ENCODE data around the gene CINP. TPM values are rescaled to one million over a fixed set of nuclear protein-coding genes. Genes with fewer than 3 reads are reported as not detected.

Gene CINP
- total RNA-seq, 2 experiments from 2014 or later: 47.8 to 52.2 TPM

GRCh38 chr14:102394717-102395375 lies 32.2 kb upstream of the CINP start:
- no peak for DNase-seq

GRCh38 chr14:102392506-102392905 lies 29.8 kb upstream of the CINP start:
- no peak overlapping the region for H3K27ac Mint-ChIP-seq
- POLR2A ChIA-PET: no interaction called here
- H3K4me3 Mint-ChIP-seq: no peak overlapping the region
- intact Hi-C loops (cut with micrococcal nuclease): no loop called here
- TF ChIP-seq CTCF (IDR thresholded peaks at IDR 0.05): no peak
- no peak for DNase-seq
- H3K9me3 Mint-ChIP-seq: peaks cover 2% of the 10 kb centered on the region
- H3K27me3 Mint-ChIP-seq: no peaks in the 10 kb centered on the region
- peaks cover 11% of the 10 kb centered on the region for H3K36me3 Mint-ChIP-seq (ENCODE audit: low read depth)
- ATAC-seq: no peak
- CTCF ChIA-PET: interaction anchor here (1.0 to 2.3 kb wide), 4 partner anchors 21 to 132 kb away, joined by 3 to 8 read pairs (median 4); no protein-coding TSS in a partner anchor
- H3K4me1 Mint-ChIP-seq (ENCODE audit: low read depth): peaks cover 14% of the 10 kb centered on the region

More at GRCh38 chr14:102394717-102395375, 32.2 kb upstream of the CINP start:
- peaks cover 8% of the 10 kb centered on the region for H3K9me3 Mint-ChIP-seq
- intact Hi-C loops (cut with micrococcal nuclease): no loop called here
- H3K27ac Mint-ChIP-seq: peak overlapping the region; percentile 84
- peaks cover 22% of the 10 kb centered on the region for H3K36me3 Mint-ChIP-seq (ENCODE audit: low read depth)
- TF ChIP-seq CTCF (IDR thresholded peaks at IDR 0.05): no peak
- CTCF ChIA-PET: interaction anchor here (0.6 to 1.4 kb wide), 5 partner anchors 28 to 996 kb away, joined by 3 to 4 read pairs (median 3); partner anchors contain the start of gene ANKRD9
- H3K4me3 Mint-ChIP-seq: peak overlapping the region; percentile 49
- ATAC-seq: peak; percentile 77
- peaks cover 14% of the 10 kb centered on the region for H3K4me1 Mint-ChIP-seq (ENCODE audit: low read depth)
- POLR2A ChIA-PET: interaction anchor here (1.0 kb wide), 1 partner anchor 32 kb away, joined by 3 read pairs; the partner anchor contains the start of genes CINP and TECPR2
- no peaks in the 10 kb centered on the region for H3K27me3 Mint-ChIP-seq

- Mint-ChIP-seq H3K4me3 (no peak overlapping the region), H3K27ac (no peak overlapping the region), H3K4me1 (ENCODE audit: low read depth) (peaks cover 10% of the 10 kb centered on the region), H3K9me3 (no peaks in the 10 kb centered on the region), H3K27me3 (no peaks in the 10 kb centered on the region), H3K36me3 (ENCODE audit: low read depth) (peaks cover 1% of the 10 kb centered on the region)
- ATAC-seq (no peak), DNase-seq (no peak)
- intact Hi-C loops (cut with micrococcal nuclease): no loop called here
- TF ChIP-seq CTCF (IDR thresholded peaks at IDR 0.05): no peak
- ChIA-PET CTCF (interaction anchor here (1.4 kb wide), 1 partner anchor 48 kb away, joined by 6 read pairs; no protein-coding TSS in a partner anchor), POLR2A (no interaction called here)
Observed at GRCh38 chr14:102390064-102390855, 27.6 kb upstream of the CINP start.

- H3K36me3 Mint-ChIP-seq (ENCODE audit: low read depth): peaks cover 1% of the 10 kb centered on the region
- ChIA-PET CTCF (interaction anchor here (1.0 to 1.4 kb wide), 2 partner anchors 49 to 206 kb away, joined by 3 to 6 read pairs; no protein-coding TSS in a partner anchor), POLR2A (no interaction called here)
- DNase-seq (no peak), ATAC-seq (no peak)
- intact Hi-C loops (cut with micrococcal nuclease): no loop called here
- H3K4me1 Mint-ChIP-seq (ENCODE audit: low read depth): peaks cover 5% of the 10 kb centered on the region
- no peak overlapping the region for H3K27ac Mint-ChIP-seq
- H3K9me3 Mint-ChIP-seq: no peaks in the 10 kb centered on the region
- no peaks in the 10 kb centered on the region for H3K27me3 Mint-ChIP-seq
- no peak for TF ChIP-seq CTCF (IDR thresholded peaks at IDR 0.05)
- no peak overlapping the region for H3K4me3 Mint-ChIP-seq
Observed at GRCh38 chr14:102389246-102389645, 26.6 kb upstream of the CINP start.

GRCh38 chr14:102387086-102387485 lies 24.4 kb upstream of the CINP start:
- DNase-seq (no peak), ATAC-seq (no peak)
- POLR2A ChIA-PET: no interaction called here
- intact Hi-C loops (cut with micrococcal nuclease): no loop called here
- H3K36me3 Mint-ChIP-seq (ENCODE audit: low read depth): no peaks in the 10 kb centered on the region
- CTCF ChIA-PET: no interaction called here
- TF ChIP-seq CTCF (IDR thresholded peaks at IDR 0.05): no peak
- no peaks in the 10 kb centered on the region for H3K9me3 Mint-ChIP-seq
- H3K4me1 Mint-ChIP-seq (ENCODE audit: low read depth): no peaks in the 10 kb centered on the region
- H3K4me3 Mint-ChIP-seq: no peak overlapping the region
- no peak overlapping the region for H3K27ac Mint-ChIP-seq
- H3K27me3 Mint-ChIP-seq: no peaks in the 10 kb centered on the region

Data from activated CD8-positive, alpha-beta T cell treated with anti-CD3 and anti-CD28 coated beads for 36 hours (primary cell).